Measurements from ENCODE around the gene SRSF11. TPM values are rescaled to one million over a fixed set of nuclear protein-coding genes. Genes with fewer than 3 reads are reported as not detected.
"Not testable (repeated sequence)": the region's sequence is repeated elsewhere in the genome, so short reads cannot be mapped to it uniquely, and the experiment has no call there.

Gene SRSF11, protein sequence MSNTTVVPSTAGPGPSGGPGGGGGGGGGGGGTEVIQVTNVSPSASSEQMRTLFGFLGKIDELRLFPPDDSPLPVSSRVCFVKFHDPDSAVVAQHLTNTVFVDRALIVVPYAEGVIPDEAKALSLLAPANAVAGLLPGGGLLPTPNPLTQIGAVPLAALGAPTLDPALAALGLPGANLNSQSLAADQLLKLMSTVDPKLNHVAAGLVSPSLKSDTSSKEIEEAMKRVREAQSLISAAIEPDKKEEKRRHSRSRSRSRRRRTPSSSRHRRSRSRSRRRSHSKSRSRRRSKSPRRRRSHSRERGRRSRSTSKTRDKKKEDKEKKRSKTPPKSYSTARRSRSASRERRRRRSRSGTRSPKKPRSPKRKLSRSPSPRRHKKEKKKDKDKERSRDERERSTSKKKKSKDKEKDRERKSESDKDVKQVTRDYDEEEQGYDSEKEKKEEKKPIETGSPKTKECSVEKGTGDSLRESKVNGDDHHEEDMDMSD
- polyA plus RNA-seq (2012; ENCODE audit: insufficient read depth, insufficient read length) = 281 TPM

- DNase-seq (ENCODE audit: low read depth, low spot score) = peak; percentile 91
- H3K4me3 ChIP-seq (ENCODE audit: low read length) = peak within 1 kb of the TSS; percentile 83
Measured at GRCh38 chr1:70221238-70222121, at the start of gene SRSF11. TSS of gene SRSF11 (plus strand) at chr1:70221380. CDS start at chr1:70221637, 257 bp downstream.

DNA sequence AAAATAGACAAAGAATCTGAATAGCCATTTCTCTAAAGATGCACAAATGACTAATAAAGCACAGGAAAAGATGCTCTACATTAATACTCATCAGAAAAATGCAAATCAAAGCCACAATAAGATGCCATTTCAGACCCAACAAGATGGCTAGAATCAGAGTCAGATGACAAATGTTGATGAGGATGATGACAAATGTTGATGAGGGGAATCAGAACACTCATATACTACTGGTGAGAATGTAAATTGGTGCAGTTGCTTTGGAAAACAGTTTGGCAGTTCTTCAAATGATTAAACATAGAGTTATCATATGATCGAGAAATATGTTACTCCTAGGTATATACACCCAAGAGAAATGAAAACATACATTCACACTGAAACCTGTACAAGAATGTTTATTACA lies 49.7 kb upstream of the SRSF11 start:
- no peak overlapping the region for H3K4me3 ChIP-seq (ENCODE audit: low read length)
- no peak for DNase-seq (ENCODE audit: low read depth, low spot score)

- H3K4me3 ChIP-seq (ENCODE audit: low read length); DNase-seq (ENCODE audit: low read depth, low spot score): not testable (repeated sequence)
Measured at GRCh38 chr1:70185181-70185580, 36.0 kb upstream of the SRSF11 start.

GRCh38 chr1:70188522-70188921 lies 32.7 kb upstream of the SRSF11 start:
- no peak overlapping the region for H3K4me3 ChIP-seq (ENCODE audit: low read length)
- no peak for DNase-seq (ENCODE audit: low read depth, low spot score)

DNA sequence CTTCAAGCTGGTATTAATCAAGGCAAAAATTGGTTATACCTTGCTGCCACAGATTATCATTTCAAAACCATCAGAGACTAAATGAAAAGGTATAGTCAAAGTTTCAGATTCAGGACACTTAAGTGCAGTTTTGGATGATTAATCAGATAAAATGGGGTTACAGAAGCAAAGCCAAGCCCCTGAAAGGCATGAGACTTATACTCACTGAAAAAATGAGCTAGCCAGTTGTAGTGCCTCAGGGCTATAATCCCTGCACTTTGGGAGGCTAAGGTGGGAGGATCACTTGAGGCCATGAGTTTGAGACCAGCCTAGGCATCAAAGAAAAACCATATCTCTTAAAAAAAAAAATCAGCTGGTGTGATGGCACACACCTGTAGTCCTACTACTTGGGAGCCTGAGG lies 31.0 kb upstream of the SRSF11 start:
- no peak overlapping the region for H3K4me3 ChIP-seq (ENCODE audit: low read length)
- no peak for DNase-seq (ENCODE audit: low read depth, low spot score)

- not testable (repeated sequence) for H3K4me3 ChIP-seq (ENCODE audit: low read length); DNase-seq (ENCODE audit: low read depth, low spot score)
Measured at GRCh38 chr1:70192446-70192845, 28.7 kb upstream of the SRSF11 start.

GRCh38 chr1:70194601-70195000 lies 26.6 kb upstream of the SRSF11 start:
- H3K4me3 ChIP-seq (ENCODE audit: low read length) = no peak overlapping the region
- DNase-seq (ENCODE audit: low read depth, low spot score) = no peak

DNA sequence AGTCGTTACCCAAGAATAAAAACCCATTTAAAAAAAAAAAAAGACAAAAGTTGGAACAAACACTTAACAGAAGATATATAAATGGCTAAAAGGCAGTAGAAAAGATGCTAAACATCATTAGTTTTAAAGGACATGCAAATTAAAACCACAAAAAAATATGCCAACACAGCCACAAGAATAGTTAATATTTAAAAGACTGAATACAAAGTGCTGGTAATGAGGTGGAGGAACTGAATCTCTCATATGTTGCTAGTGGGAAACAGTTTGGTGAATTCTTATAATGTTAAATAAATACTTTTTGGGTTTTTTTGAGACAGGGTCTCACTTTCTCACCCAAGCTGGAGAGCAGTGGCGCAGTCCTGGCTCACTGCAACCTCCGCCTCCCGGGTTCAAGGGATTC lies 25.8 kb upstream of the SRSF11 start:
- no peak for DNase-seq (ENCODE audit: low read depth, low spot score)
- no peak overlapping the region for H3K4me3 ChIP-seq (ENCODE audit: low read length)

GRCh38 chr1:70196333-70196732 lies 24.8 kb upstream of the SRSF11 start:
- H3K4me3 ChIP-seq (ENCODE audit: low read length) = no peak overlapping the region
- no peak for DNase-seq (ENCODE audit: low read depth, low spot score)

DNA sequence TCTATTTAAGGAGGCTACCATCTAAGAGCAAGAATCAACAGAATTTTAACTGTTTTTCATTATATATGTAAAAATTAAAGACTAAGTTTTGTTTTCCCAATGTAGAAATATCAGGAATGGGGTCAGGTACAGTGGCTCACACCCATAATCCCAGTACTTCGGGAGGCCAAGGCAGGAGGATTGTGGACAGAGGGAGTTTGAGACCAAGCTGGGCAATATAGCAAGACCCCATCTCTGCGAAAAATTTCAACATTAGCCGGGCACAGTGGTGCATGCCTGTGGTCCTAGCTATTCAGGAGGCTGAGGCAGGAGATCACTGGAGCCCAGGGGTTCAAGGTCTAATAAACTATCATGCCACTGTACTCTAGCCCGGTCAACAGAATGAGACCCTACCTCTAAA lies 21.1 kb upstream of the SRSF11 start:
- DNase-seq (ENCODE audit: low read depth, low spot score) = no peak
- H3K4me3 ChIP-seq (ENCODE audit: low read length) = no peak overlapping the region

GRCh38 chr1:70202173-70202758 lies 18.9 kb upstream of the SRSF11 start:
- no peak overlapping the region for H3K4me3 ChIP-seq (ENCODE audit: low read length)
- DNase-seq (ENCODE audit: low read depth, low spot score) = no peak

- DNase-seq (ENCODE audit: low read depth, low spot score) = no peak
- H3K4me3 ChIP-seq (ENCODE audit: low read length) = peak overlapping the region; percentile 92
Measured at GRCh38 chr1:70204139-70204538, 17.0 kb upstream of the SRSF11 start.

- DNase-seq (ENCODE audit: low read depth, low spot score) = no peak
- peak overlapping the region; percentile 92 for H3K4me3 ChIP-seq (ENCODE audit: low read length)
Measured at GRCh38 chr1:70204600-70204999, 16.6 kb upstream of the SRSF11 start.

DNA sequence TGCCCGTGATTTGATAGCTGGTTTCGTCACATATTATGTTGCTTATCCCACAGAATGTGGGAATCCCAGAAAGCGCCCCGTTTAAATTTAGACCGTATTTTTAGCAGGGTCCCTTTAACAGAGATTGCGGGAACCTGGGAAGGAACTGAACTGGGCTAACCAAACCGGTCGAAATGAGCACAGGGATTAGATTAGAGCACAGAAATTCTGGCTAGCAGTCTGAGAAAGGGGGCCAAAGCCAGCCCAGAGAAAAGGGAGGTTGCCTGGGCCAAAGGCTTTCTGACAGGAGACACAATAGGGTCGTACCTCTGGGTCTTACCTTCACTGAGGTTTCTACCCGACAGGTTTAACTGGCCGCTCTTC lies 16.1 kb upstream of the SRSF11 start:
- DNase-seq (ENCODE audit: low read depth, low spot score) = no peak

GRCh38 chr1:70205434-70206118 lies 15.6 kb upstream of the SRSF11 start, which contains the start of gene LRRC40:
TSS of gene LRRC40 (minus strand) at chr1:70205579. CDS start at chr1:70205540, 39 bp downstream.
- peak within 1 kb of the TSS; percentile 92 for H3K4me3 ChIP-seq (ENCODE audit: low read length)
- DNase-seq (ENCODE audit: low read depth, low spot score) = peak; percentile 91

More for the DNA sequence above, 16.1 kb upstream of the SRSF11 start:
- peak overlapping the region; percentile 92 for H3K4me3 ChIP-seq (ENCODE audit: low read length)

DNA sequence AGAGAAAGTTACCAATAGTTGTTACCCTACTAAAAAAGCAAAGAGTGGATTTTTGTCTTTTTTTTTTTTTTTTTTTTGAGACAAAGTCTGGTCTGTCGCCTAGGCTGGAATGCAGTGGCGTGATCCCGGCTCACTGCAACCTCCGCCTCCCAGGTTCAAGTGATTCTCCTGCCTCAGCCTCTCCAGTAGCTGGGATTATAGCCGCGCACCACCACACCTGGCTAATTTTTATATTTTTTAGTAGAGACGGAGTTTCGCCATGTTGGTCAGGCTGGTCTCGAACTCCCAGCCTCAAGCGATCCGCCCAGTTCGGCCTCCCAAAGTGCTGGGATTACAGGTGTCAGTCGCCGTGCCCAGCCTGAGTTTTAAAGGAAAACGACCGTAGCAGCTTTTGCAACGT lies 14.3 kb upstream of the SRSF11 start:
- peak overlapping the region; percentile 92 for H3K4me3 ChIP-seq (ENCODE audit: low read length)
- not testable (repeated sequence) for DNase-seq (ENCODE audit: low read depth, low spot score)

GRCh38 chr1:70207492-70207891 lies 13.7 kb upstream of the SRSF11 start:
- no peak overlapping the region for H3K4me3 ChIP-seq (ENCODE audit: low read length)
- no peak for DNase-seq (ENCODE audit: low read depth, low spot score)

DNA sequence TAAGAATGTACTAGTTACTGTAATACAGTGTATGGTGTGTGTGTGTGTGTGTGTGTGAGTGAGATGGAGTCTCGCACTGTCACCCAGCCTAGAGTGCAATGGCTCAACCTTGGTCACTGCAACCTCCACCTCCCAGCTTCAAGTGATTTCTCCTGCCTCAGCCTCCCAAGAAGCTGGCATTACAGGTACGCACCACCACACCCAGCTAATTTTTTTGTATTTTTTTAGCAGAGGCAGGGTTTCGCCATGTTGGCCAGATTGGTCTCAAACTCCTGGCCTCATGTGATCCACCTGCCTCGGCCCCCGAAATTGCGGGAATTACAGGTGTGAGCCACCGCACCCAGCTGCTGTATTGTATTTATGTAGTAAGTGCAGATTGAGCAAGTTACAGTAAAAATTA lies 12.9 kb upstream of the SRSF11 start:
- no peak overlapping the region for H3K4me3 ChIP-seq (ENCODE audit: low read length)
- DNase-seq (ENCODE audit: low read depth, low spot score) = no peak

DNA sequence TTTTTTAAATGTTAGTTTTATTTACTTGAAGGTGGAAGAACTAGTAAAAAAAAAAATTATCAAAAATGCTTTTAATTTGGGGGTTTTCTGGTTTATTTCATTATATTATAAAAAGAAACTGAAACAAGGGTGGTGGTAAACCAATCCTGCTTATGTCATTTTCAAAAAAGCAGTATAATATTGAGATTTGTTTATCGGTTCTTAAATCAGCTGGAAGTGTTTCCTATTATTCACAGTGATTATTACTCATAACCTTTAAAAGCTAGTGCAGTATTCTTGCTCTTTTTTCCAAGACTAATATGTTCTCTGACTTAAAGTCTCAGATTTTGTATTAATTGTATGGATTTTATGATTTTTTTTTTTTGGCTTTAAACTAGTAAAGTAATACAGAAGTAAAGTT lies 10.4 kb upstream of the SRSF11 start:
- H3K4me3 ChIP-seq (ENCODE audit: low read length) = no peak overlapping the region
- DNase-seq (ENCODE audit: low read depth, low spot score) = no peak
